Caco-2 (cell line): ENCODE results near the gene ISCA1. TPM values are rescaled to one million over a fixed set of nuclear protein-coding genes. Genes with fewer than 3 reads are reported as not detected.

Source experiments
- BruUV-seq: library from RNA; stranded (reverse); fragments of 400-500 nt; replicated peaks from 2 replicates; lab custom pipeline; 2021; lab: Mats Ljungman, UMichigan
- CTCF ChIA-PET: fragments of 300-600 bp; sonication (Branson Sonifier 250); formaldehyde crosslinking; loops from one replicate; lab custom pipeline; 2022; ENCODE audit warnings: antibody characterized with exemption; lab: Charles Lee
- POLR2A ChIA-PET: fragments of 300-600 bp; sonication (Branson Sonifier 250); formaldehyde crosslinking; loops from one replicate; lab custom pipeline; 2022; ENCODE audit warnings: antibody characterized with exemption; lab: Charles Lee
- DNase-seq, 2 experiments: peaks; one replicate each; pipeline versions ENCODE4 v3.0.0 to v3.0.0-alpha.2; 2020 to 2022
- H3K27me3 ChIP-seq: replicated peaks from 2 replicates; pipeline ENCODE4 v1.6.0; 2011; ENCODE audit warnings: low read length; ENCODE audit not compliant: control insufficient read depth, insufficient read depth
- H3K36me3 ChIP-seq: 2 replicates; pipeline ENCODE4 v1.5.1; 2011; ENCODE audit warnings: low read length; ENCODE audit not compliant: control insufficient read depth, insufficient read depth
- H3K4me1 ChIP-seq: fragments of 250-450 bp; sonication (Bioruptor Pico); 2 replicates; pipeline ENCODE4 v1.5.1; 2020; ENCODE audit warnings: mild to moderate bottlenecking
- H3K4me3 ChIP-seq: 2 replicates; pipeline ENCODE4 v1.5.1; 2011; ENCODE audit warnings: low read depth, mild to moderate bottlenecking, control low read depth, low read length
- H3K9me3 ChIP-seq: fragments of 250-450 bp; sonication (Bioruptor Pico); 2 replicates; pipeline ENCODE4 v1.5.1; 2020; ENCODE audit warnings: mild to moderate bottlenecking, moderate library complexity
- H3K27ac Mint-ChIP-seq: one replicate; pipeline ENCODE4 v1.8.0; 2022; ENCODE audit warnings: mixed read lengths; ENCODE audit not compliant: unreplicated experiment
- H3K27me3 Mint-ChIP-seq: one replicate; pipeline ENCODE4 v1.8.0; 2022; ENCODE audit warnings: mixed read lengths; ENCODE audit not compliant: insufficient read depth, unreplicated experiment
- H3K36me3 Mint-ChIP-seq: one replicate; pipeline ENCODE4 v1.8.0; 2022; ENCODE audit warnings: mild to moderate bottlenecking, mixed read lengths; ENCODE audit not compliant: insufficient read depth, unreplicated experiment
- H3K4me1 Mint-ChIP-seq: one replicate; pipeline ENCODE4 v1.8.0; 2022; ENCODE audit warnings: low read depth, mixed read lengths; ENCODE audit not compliant: unreplicated experiment
- H3K4me3 Mint-ChIP-seq: one replicate; pipeline ENCODE4 v1.8.0; 2022; ENCODE audit warnings: mild to moderate bottlenecking, moderate library complexity, mixed read lengths; ENCODE audit not compliant: unreplicated experiment
- H3K9me3 Mint-ChIP-seq: one replicate; pipeline ENCODE4 v1.8.0; 2022; ENCODE audit warnings: mixed read lengths; ENCODE audit not compliant: unreplicated experiment
- intact Hi-C: fragments of 100-400 bp; cut with micrococcal nuclease; formaldehyde crosslinking; loops from one replicate; pipeline ENCODE4 v1.10.0; 2022; ENCODE audit not compliant: unreplicated experiment
- total RNA-seq: library from RNA; stranded (reverse); gene quantifications from 2 replicates; pipeline ENCODE4 v1.2.3, GENCODE V29; 2022
- TF ChIP-seq, protein P1 (sequence below), 2 experiments: fragments of 200-600 bp in 1 of 2; IDR thresholded peaks; 1 replicate in 1 of 2; 2 replicates in 1 of 2; pipeline versions ENCODE4 v1.5.1 to v1.8.0; 2011 to 2022; ENCODE audit warnings: antibody characterized with exemption in 1 of 2, control low read depth in 1 of 2, inconsistent platforms in 1 of 2, low read depth in 1 of 2, low read length in 1 of 2, mild to moderate bottlenecking in 1 of 2, moderate library complexity in 1 of 2; ENCODE audit not compliant: insufficient read depth in 1 of 2, severe bottlenecking in 1 of 2, unreplicated experiment in 1 of 2

ISCA1 gene
- total RNA-seq, 1 experiment from 2014 or later, result 11.2 TPM

DNA sequence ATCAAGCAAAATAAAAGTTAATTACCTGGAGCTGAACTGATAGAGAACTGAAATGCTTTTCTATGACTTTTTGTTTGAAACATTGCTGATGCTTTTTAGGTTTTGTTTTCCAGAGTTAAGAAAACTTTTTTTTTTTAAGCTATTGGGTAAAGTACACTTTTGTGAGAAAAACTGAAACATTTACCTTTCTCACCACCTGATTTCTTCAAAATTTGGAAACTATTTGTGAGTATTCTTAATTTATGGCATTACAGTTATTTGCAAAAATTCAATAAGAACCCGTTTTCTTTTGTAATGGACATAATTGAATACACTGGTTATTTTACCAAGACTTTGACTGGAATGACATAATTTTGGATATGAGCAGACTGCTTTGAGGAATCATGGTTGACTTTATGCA, 29.5 kb downstream of the ISCA1 start:
- DNase-seq, result no peak
- Mint-ChIP-seq H3K27ac (no peak overlapping the region), H3K36me3 (no peaks in the 10 kb centered on the region), H3K9me3 (no peaks in the 10 kb centered on the region), H3K4me1 (no peaks in the 10 kb centered on the region), H3K27me3 (no peaks in the 10 kb centered on the region), H3K4me3 (no peak overlapping the region)
- ChIA-PET POLR2A (no interaction called here), CTCF (no interaction called here)
- intact Hi-C loops, result no loop called here
- BruUV-seq, result no TSS peak
- H3K4me1 ChIP-seq, result no peaks in the 10 kb centered on the region
- TF ChIP-seq, protein P1, sequence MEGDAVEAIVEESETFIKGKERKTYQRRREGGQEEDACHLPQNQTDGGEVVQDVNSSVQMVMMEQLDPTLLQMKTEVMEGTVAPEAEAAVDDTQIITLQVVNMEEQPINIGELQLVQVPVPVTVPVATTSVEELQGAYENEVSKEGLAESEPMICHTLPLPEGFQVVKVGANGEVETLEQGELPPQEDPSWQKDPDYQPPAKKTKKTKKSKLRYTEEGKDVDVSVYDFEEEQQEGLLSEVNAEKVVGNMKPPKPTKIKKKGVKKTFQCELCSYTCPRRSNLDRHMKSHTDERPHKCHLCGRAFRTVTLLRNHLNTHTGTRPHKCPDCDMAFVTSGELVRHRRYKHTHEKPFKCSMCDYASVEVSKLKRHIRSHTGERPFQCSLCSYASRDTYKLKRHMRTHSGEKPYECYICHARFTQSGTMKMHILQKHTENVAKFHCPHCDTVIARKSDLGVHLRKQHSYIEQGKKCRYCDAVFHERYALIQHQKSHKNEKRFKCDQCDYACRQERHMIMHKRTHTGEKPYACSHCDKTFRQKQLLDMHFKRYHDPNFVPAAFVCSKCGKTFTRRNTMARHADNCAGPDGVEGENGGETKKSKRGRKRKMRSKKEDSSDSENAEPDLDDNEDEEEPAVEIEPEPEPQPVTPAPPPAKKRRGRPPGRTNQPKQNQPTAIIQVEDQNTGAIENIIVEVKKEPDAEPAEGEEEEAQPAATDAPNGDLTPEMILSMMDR (IDR thresholded peaks at IDR 0.05; ENCODE audit: insufficient read depth in 1 of 2, low read depth in 1 of 2, low read length in 1 of 2, severe bottlenecking in 1 of 2, unreplicated experiment in 1 of 2), result no peak
- no peaks in the 10 kb centered on the region for H3K27me3 ChIP-seq
- H3K9me3 ChIP-seq, result no peaks in the 10 kb centered on the region
- no peaks in the 10 kb centered on the region for H3K36me3 ChIP-seq
- no peak overlapping the region for H3K4me3 ChIP-seq

DNA sequence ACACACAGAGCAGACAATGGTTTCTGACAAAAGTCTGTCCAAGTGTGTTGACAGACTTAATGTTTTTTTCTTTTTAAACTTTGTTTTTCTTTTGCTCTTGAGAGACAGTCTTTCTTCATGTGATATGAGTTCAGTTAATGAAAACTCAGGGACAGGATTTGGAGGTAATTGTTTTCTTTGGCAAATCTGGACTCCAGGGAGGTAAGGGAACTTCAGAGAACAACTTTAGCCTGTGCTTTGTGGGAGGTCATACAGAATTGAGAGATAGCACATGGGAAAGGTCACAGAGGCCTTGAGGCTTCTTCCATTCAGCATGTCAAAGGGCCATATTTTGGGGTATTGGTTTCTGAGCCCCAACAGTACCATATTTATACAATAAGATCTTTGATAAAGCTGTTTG, 32.2 kb downstream of the ISCA1 start:
- no TSS peak for BruUV-seq

DNA sequence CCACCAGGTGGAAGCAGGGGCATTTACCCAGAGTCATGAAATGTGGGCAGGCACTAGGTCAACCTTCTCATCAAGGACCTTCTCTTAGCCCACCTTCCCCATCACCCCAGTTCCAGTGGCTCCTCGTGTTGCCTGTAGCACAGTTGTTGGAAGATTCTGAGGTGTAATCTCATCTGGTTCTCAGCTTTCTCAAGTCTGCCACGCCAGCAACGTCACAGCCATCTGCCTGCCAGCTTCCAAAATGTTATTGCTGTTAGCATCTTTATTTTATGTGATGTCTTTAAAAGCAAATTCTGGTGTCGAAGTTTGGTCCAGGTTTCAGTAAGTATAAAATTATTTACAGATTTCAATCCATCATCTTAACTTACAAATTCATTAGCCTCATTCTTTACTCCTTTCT, 33.6 kb downstream of the ISCA1 start:
- no peaks in the 10 kb centered on the region for H3K36me3 ChIP-seq
- H3K27ac Mint-ChIP-seq, result no peak overlapping the region
- no peaks in the 10 kb centered on the region for H3K4me1 ChIP-seq
- TF ChIP-seq, protein P1 (IDR thresholded peaks at IDR 0.05; ENCODE audit: insufficient read depth in 1 of 2, low read depth in 1 of 2, low read length in 1 of 2, severe bottlenecking in 1 of 2, unreplicated experiment in 1 of 2), result no peak
- H3K9me3 Mint-ChIP-seq, result no peaks in the 10 kb centered on the region
- H3K27me3 Mint-ChIP-seq, result no peaks in the 10 kb centered on the region
- H3K9me3 ChIP-seq, result no peaks in the 10 kb centered on the region
- POLR2A ChIA-PET, result no interaction called here
- H3K4me3 ChIP-seq, result no peak overlapping the region
- H3K36me3 Mint-ChIP-seq, result no peaks in the 10 kb centered on the region
- intact Hi-C loops, result no loop called here
- CTCF ChIA-PET, result no interaction called here
- no TSS peak for BruUV-seq
- no peak overlapping the region for H3K4me3 Mint-ChIP-seq
- no peaks in the 10 kb centered on the region for H3K4me1 Mint-ChIP-seq
- DNase-seq, result no peak
- H3K27me3 ChIP-seq, result no peaks in the 10 kb centered on the region

More for the DNA sequence above, 32.2 kb downstream of the ISCA1 start:
- no peaks in the 10 kb centered on the region for H3K9me3 Mint-ChIP-seq
- Histone ChIP-seq H3K27me3 (no peaks in the 10 kb centered on the region), H3K4me3 (no peak overlapping the region), H3K36me3 (no peaks in the 10 kb centered on the region), H3K9me3 (no peaks in the 10 kb centered on the region), H3K4me1 (no peaks in the 10 kb centered on the region)
- ChIA-PET CTCF (no interaction called here), POLR2A (no interaction called here)
- H3K4me3 Mint-ChIP-seq, result no peak overlapping the region
- H3K27me3 Mint-ChIP-seq, result no peaks in the 10 kb centered on the region
- no peak for DNase-seq
- H3K36me3 Mint-ChIP-seq, result no peaks in the 10 kb centered on the region
- intact Hi-C loops, result no loop called here
- H3K4me1 Mint-ChIP-seq, result no peaks in the 10 kb centered on the region
- TF ChIP-seq, protein P1 (IDR thresholded peaks at IDR 0.05; ENCODE audit: insufficient read depth in 1 of 2, low read depth in 1 of 2, low read length in 1 of 2, severe bottlenecking in 1 of 2, unreplicated experiment in 1 of 2), result no peak
- no peak overlapping the region for H3K27ac Mint-ChIP-seq
